Activated CD4-positive, CD25-positive, alpha-beta regulatory T cell treated with anti-CD3 and anti-CD28 coated beads, Interleukin-2, amount 50 U/mL, for 24 hours (primary cell): ENCODE results near the gene ROS1.

Experiments
- ATAC-seq, 2 donors: fragments of 150-1000 bp; cut with Tn5 transposase; one replicate each; pipeline ENCODE4 v1.10.0; 2021; ENCODE audit warnings: mild to moderate bottlenecking in 1 of 2, moderate library complexity in 1 of 2

The ROS1 gene

GRCh38 chr6:117307655-117308054, 118.1 kb downstream of the ROS1 start:
- no peak for ATAC-seq

GRCh38 chr6:117306227-117306790, 119.4 kb downstream of the ROS1 start:
- no peak for ATAC-seq

- ATAC-seq: no peak
Measured at GRCh38 chr6:117304446-117304845, 121.3 kb downstream of the ROS1 start.

DNA sequence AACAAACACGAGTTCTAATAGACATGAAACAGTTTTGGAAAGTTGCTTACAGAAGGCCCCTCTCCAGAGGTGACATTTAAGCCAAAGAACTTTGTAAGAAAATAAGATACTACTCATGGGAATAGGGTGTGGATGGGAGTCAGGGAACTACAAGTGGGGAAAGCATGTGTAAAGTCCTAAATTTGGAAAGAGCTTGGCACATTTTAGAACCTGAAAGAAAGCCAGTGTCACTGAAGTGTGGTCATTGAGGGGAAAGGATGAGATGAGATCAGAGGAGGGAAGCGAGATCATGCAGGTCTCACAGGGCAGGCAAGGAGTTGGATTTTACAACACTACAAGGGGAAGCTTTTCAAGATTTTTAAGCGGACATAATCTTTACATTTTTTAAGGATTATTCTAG, 122.4 kb downstream of the ROS1 start:
- no peak for ATAC-seq

DNA sequence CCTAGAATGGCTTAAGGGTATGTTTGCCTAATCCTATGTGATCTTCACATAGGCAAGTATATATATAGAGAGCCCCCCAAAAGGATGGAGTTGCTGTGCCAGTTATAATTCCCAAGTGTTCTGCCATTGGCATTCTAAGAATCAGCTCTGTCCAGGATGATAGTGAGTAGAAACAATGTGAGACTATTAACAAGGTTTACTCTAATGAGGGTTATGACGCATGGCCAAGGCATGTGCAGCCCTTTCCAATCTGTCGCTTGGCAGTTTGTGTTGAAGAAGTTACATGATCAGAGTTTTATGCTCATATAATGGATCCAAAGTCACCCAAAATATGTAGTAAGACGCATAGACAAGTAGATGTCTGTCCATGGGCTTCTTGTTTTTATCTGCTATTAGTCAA, 126.8 kb downstream of the ROS1 start:
- ATAC-seq: no peak

DNA sequence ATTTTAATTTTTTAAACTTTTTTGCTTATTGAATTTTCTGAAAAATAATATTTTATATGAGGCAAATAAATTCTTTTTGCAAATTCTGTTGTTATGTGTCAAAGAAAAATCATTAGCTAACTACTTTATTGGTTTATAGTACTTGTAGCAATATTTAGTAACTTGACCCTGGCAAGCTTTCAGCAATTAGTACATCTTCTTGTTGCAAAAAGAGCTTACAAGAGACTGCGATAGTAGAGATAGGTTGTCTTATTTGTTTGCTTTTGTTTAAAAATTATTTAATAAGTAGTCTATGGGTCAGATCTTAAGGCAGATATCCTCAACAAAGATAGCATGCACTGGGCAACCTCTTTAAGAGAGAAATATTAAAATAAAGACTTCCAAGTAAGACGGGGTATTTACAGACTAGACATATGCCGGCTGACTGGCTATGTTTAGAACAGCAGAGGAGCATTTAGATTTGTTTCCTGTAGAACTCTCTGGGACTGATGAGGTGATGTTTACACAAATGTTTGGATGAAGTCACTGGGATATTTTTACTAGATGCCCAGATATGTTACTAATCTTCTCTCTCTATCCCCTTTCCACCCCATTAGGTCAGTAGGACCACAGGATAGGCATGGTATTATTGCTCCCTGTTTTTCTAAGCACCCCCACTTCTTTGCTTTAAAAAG, 135.4 kb downstream of the ROS1 start:
- ATAC-seq: no peak

DNA sequence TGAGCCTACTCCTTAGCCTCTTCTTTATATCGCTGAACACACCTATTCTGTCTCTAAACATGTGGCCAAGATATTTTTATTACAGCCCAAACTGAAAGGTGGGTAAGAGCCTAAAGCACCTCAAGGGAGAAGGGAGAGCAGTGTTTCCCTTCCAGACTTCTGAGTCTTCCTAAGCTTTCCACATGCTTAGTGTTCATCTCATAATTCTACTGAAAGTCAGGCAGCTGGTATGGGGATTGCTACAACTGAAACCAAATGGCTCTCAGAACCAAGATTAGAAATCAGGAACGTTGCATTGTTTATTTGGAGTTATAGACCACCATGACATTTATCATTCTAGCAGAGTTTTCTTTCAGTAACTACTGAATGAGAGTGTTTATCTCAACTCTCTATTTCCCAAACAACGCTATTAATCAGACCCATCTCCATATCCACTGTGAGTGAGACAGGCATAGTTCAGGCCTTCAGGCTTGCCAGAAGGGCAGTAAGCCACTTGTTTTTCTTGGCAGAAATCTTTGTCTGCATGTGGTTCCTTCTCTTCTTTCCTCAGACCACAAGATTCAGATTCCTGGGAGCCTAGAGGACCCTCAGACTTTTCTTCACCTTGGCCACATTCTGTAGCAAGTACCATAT, 137.5 kb downstream of the ROS1 start:
- ATAC-seq: no peak

DNA sequence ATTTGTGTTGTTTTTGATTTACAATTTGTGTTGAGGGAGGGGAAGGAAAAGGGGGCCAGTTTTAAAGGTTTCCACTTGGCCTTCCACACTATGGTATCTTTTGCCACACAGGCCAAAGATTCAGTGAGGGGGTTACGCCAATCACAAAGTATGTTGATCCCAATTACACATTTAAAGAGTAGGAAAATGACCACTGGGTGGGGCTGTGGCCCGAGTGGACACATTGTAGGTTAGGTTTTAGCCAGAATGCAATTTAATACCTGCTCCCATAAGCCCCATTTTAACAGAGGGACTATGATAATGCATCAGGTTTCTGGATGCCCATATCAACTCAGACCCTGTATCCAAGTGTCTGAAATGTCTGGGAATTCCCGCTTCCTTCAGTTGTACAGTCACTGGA, 144.8 kb downstream of the ROS1 start:
- no peak for ATAC-seq

- ATAC-seq: no peak
Measured at GRCh38 chr6:117276778-117277316, 148.9 kb downstream of the ROS1 start.

DNA sequence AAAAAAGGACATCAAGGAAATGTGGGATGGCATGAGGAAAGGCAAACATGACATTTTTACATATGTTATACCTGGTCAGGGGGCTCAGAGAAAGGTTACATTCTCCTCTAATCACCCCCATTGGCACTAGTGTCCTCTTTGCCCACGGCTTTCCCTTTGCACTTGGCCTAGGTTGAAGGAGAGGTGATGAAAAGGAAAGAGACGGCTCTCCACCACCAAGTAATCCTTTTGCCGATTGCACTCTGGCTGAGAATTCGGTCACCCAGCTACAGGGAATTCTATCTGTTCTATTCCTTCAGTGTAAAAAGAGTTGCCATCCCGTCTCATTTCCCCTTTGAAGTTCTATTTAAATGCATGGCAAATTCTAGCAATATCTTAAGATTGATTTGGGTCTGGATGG, 150.0 kb downstream of the ROS1 start:
- ATAC-seq: no peak

DNA sequence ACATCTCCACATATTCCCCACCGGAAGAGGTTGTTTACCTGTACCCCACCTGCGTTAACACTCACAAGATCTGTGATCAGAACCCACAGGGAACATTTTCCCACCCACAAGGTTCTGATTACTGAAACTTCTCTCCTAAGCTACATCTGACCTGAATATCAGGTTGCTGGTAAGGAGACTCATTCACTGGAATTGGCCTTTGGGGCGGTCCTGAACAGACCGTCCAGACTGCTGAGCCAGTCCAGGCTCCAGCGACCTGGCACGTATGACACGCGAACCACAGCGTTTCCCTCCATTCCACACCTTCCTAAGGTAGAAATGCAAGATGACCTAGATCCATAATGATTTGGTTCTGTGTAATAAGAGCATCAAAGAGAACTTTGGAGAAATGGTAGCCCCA, 150.5 kb downstream of the ROS1 start:
- no peak for ATAC-seq

DNA sequence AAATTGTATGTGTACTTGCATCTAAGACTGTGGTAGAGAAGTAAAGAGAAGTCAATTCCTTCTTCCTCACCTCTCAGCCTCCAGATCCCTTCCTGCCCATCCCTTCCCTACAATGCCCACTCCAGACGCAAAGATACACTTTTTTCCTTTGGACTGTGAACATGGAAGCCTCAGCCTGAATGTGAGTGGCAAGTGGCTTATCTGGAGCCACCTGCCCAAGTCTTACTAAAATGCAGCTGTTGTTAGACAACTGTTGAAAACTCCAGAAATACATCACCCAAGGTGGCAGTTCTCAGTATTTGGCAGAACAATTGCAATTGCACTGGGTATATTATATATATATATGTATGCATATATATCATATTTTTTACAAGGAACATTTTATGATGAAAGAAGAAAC, 152.9 kb downstream of the ROS1 start:
- no peak for ATAC-seq

DNA sequence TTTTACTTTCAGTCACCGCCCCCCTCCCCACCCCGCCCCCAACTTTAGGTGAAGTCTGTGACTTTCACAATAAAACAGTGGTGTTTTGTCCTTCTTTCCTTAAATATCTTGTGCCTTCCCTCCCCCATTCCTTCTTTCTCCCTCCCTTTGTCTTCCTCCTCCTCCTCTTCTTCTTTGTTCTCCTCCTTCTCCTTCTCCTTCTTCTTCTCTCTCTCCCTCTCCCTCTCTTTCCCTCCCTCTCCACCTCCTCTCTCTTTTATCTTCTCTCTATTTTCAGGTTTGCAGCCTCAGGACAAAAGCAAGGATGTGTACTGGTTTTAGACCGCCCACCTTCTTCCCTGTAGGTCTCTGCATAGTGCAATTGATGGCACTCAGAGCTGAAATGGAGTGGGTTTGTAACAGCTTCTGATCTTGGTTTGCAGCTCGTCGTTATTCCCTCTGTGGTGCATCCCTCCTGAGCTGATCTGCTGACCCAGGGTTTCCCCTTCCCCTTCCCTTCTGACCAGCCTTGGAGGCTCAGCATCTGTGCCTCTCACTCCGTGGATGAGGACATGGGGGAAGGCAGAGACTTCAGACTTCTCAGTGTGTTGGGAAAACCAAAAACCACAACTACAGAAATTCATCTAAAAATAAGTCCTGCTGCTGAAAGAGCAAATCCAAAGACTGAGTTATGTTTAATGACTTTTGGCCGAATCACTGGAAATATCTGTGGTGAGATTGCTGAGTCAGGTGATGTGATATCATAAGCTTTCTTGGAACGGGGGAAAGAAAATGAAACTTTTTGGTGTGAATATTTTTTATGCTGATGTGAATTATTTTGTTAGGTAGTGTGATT, 153.5 kb downstream of the ROS1 start:
- ATAC-seq: no peak

DNA sequence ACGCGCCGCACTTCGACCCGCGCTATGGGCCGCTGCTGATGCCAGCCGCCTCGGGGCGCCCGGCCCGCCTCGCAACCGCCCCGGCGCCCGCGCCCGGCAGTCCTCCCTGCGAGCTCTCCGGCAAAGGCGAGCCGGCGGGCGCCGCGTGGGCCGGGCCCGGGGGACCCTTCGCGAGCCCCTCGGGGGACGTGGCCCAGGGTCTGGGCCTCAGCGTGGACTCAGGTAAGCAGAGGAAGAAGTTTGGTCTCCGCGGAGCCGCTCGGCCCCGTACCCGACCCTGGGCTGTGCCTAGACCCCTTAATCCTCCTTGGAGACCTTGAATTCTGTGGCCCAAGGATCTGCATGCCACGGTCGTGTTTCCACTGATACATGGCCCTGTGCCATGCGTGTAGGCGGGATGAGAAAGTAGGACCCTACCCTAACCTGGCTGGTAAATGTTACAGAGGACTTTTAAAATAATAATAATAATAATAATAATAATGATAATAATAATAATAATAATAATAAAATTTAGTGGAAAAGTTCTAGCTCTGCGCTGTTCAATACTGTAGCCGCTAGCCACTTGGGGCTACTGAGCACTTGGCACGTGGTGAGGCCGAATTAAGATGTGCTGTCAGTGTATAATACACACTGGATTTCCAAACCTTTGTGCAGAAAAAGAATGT, 154.8 kb downstream of the ROS1 start:
- ATAC-seq: no peak

GRCh38 chr6:117270055-117270842, 155.5 kb downstream of the ROS1 start:
- peak in 1 of 2 donors; percentile 25 for ATAC-seq

DNA sequence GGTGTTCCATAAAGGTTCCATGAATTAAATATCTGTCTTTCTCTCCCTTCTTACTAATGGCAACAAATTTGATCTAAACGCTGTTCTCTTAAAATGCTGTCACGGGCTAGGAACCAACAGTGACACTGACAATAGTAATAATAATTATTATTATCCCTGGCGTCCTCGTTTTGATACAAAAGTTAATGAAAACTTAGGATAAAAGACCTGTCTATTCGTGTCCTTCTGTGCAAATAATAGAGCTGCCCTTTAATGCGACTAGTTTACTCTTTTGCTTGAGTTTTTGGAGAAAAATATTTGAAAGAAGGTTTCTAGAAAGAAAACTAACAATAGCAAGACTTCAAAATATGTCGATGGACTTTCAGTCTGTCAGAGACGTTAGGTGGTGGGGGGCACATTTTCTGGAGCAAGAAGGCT, 156.1 kb downstream of the ROS1 start:
- ATAC-seq: no peak

DNA sequence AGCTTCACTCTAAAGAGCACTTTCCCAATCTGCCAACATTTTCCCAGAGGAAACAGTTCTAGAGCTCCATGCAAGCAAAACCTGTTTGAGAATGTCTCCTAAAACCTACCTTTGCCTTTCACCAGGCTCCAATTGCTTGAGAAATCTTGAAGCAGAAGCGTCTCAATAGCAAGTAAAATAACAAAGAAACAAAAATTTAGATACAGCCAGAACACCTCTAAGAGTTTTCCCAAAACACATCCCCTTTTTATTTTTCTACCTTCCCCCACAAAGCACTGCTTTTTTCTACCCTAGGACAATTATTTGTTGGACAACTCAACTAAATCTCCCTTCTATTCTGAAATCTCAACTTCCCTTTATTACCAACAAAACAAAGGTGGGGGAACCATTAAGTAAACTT, 156.8 kb downstream of the ROS1 start:
- no peak for ATAC-seq

DNA sequence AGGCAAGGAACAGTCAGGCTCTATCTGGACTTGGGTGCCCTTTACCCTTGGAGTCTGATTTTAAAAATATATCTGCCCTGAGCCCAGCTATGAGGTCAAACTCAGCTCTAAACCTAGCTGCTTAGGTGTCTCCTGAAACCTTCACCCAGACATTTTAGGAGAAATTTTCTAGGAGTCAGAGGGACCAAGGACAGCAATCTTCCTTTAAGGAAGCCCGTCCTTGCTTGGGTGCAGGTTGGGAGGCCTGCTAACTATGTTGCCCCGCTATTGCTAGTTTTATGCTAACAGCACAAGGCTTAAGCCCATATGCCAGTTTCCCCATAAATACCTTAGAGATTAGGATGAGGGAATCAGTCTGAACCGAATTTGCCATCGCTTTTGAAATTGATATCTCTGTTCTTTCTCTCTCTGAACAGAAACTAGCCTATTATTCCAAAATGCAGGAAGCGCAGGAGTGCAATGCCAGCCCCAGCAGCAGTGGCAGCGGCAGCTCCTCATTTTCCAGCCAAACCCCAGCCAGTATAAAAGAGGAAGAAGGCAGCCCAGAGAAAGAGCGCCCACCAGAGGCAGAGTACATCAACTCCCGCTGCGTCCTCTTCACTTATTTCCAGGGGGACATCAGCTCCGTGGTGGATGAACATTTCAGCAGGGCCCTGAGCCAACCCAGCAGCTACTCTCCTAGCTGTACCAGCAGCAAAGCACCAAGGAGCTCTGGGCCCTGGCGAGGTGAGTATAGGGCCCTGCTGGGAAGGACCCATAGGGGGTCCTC, 157.8 kb downstream of the ROS1 start:
- ATAC-seq: no peak

DNA sequence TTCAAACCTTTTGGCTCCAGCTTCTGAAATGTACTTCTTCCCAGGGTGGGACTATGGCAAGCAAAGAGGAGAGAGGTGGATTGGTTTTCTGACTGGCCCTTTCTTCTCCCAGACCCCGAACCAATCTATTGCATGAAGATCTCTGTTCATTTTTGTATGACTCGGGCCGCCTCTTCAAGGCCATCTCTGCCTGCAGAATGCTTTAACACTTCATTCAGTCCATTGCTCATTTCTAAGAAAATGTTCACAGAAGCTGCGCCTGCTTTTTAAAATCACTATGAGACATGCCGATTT, 158.7 kb downstream of the ROS1 start:
- no peak for ATAC-seq

DNA sequence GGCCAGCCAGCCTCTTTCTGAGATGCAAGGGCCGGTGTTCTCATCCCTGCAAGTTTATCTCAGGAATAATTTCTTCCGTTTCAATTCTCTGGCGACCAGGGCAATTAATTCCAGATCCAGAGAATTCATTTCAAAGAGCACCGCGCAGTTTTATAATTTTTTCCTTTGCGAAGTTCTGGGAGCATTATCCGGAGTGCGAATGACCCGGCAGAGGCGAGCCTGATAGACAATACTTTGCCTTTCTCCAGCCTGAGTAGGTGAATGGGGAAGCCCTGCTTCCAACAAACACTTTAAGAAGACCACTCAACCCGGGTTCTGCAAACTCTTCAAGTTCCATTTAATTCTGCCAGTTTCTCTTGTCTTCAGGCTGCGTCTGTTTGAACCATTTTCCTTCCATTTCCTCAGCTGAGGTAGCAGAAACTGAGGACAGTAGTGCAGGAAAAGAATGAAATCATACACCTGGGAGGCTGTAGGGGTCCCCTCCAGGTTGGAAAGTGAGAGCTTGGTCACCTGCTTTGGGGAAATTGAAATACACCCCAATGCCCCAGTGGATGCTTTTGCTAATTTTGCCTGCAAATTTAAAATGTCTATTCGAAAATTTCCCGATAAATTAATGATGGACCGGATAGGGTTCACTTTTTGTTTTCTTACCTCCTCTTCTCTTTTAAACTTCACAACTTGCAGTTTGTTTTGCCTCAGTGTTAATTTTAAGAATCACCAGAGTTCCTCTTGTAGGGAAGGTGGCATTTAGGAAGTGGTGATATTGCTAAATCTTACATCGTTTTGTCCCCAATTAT, 159.3 kb downstream of the ROS1 start:
- ATAC-seq: no peak
